DOHH2 (cell line): ENCODE results near the gene GOLGA8N.
"Not testable (repeated sequence)": the region's sequence is repeated elsewhere in the genome, so short reads cannot be mapped to it uniquely, and the experiment has no call there.

Experiments used
- H3F3A ChIP-seq: fragments of 200-600 bp; sonication (generic), shearing (Covaris generic); 2 replicates; pipeline ENCODE4 v1.6.0; 2016; ENCODE audit warnings: antibody characterized with exemption, mild to moderate bottlenecking; ENCODE audit not compliant: control insufficient read depth, insufficient read depth
- H3K27ac ChIP-seq: fragments of 200-600 bp; sonication (generic); 2 replicates; pipeline ENCODE4 v1.5.1; 2014; ENCODE audit warnings: low read depth, mild to moderate bottlenecking, low read length, moderate library complexity
- H3K27me3 ChIP-seq: fragments of 200-600 bp; sonication (generic); 2 replicates; pipeline ENCODE4 v1.6.1; 2014; ENCODE audit warnings: mild to moderate bottlenecking, low read length, mixed read lengths; ENCODE audit not compliant: control insufficient read depth
- H3K36me3 ChIP-seq: fragments of 200-600 bp; sonication (generic); 2 replicates; pipeline ENCODE4 v1.6.1; 2014; ENCODE audit warnings: mild to moderate bottlenecking, low read length, moderate library complexity, mixed read lengths; ENCODE audit not compliant: control insufficient read depth
- H3K4me1 ChIP-seq: fragments of 200-600 bp; sonication (generic); 2 replicates; pipeline ENCODE4 v1.6.1; 2014; ENCODE audit warnings: mild to moderate bottlenecking, low read length, mixed read lengths; ENCODE audit not compliant: control insufficient read depth
- H3K4me2 ChIP-seq: fragments of 200-600 bp; sonication (generic); 2 replicates; pipeline ENCODE4 v1.6.0; 2014; ENCODE audit warnings: mild to moderate bottlenecking, low read length, moderate library complexity
- H3K4me3 ChIP-seq: fragments of 200-600 bp; sonication (generic); 2 replicates; pipeline ENCODE4 v1.5.1; 2014; ENCODE audit warnings: mild to moderate bottlenecking, low read length, mixed read lengths
- H3K79me2 ChIP-seq: fragments of 200-600 bp; sonication (generic); 2 replicates; pipeline ENCODE4 v1.6.1; 2014; ENCODE audit warnings: mild to moderate bottlenecking, low read length, mixed read lengths; ENCODE audit not compliant: control insufficient read depth
- H3K9me2 ChIP-seq: fragments of 200-600 bp; sonication (generic); replicated peaks from 2 replicates; pipeline ENCODE4 v1.6.1; 2014; ENCODE audit warnings: mild to moderate bottlenecking, low read length, mixed read lengths; ENCODE audit not compliant: control insufficient read depth
- H3K9me3 ChIP-seq: fragments of 200-600 bp; sonication (generic); 2 replicates; pipeline ENCODE4 v1.6.1; 2014; ENCODE audit warnings: antibody characterized with exemption, low read length, mixed read lengths; ENCODE audit not compliant: control insufficient read depth, insufficient read depth
- H4K20me1 ChIP-seq: fragments of 200-600 bp; sonication (generic); 2 replicates; pipeline ENCODE4 v1.6.0; 2014; ENCODE audit warnings: low read depth, mild to moderate bottlenecking, antibody characterized with exemption, low read length, moderate library complexity; ENCODE audit not compliant: control insufficient read depth, insufficient read depth

GOLGA8N gene

GRCh38 chr15:32593151-32593550 is at the start of gene GOLGA8N:
GOLGA8N (plus strand) TSS chr15:32593456.
- H3K36me3 ChIP-seq, H4K20me1 ChIP-seq, H3K9me3 ChIP-seq, H3F3A ChIP-seq, H3K79me2 ChIP-seq, H3K4me1 ChIP-seq, H3K4me3 ChIP-seq, H3K4me2 ChIP-seq, H3K27me3 ChIP-seq, H3K27ac ChIP-seq, H3K9me2 ChIP-seq: not testable (repeated sequence)

- not testable (repeated sequence) for H4K20me1 ChIP-seq, H3F3A ChIP-seq, H3K9me2 ChIP-seq, H3K79me2 ChIP-seq, H3K27me3 ChIP-seq, H3K4me1 ChIP-seq, H3K9me3 ChIP-seq, H3K27ac ChIP-seq, H3K4me2 ChIP-seq, H3K36me3 ChIP-seq, H3K4me3 ChIP-seq
Measured at GRCh38 chr15:32543456-32543855, 49.8 kb upstream of the GOLGA8N start.

GRCh38 chr15:32545129-32545528 is 48.1 kb upstream of the GOLGA8N start:
- H3K79me2 ChIP-seq, H3K9me2 ChIP-seq, H3K9me3 ChIP-seq, H3K4me3 ChIP-seq, H3F3A ChIP-seq, H3K36me3 ChIP-seq, H3K27ac ChIP-seq, H4K20me1 ChIP-seq, H3K4me2 ChIP-seq, H3K4me1 ChIP-seq, H3K27me3 ChIP-seq: not testable (repeated sequence)

- H3K9me2 ChIP-seq, H3K4me2 ChIP-seq, H3K79me2 ChIP-seq, H3K4me3 ChIP-seq, H3K4me1 ChIP-seq, H3K9me3 ChIP-seq, H3K27me3 ChIP-seq, H3K36me3 ChIP-seq, H4K20me1 ChIP-seq, H3K27ac ChIP-seq, H3F3A ChIP-seq: not testable (repeated sequence)
Measured at GRCh38 chr15:32554587-32554986, 38.7 kb upstream of the GOLGA8N start.

- H4K20me1 ChIP-seq, H3K27ac ChIP-seq, H3K9me3 ChIP-seq, H3K36me3 ChIP-seq, H3F3A ChIP-seq, H3K9me2 ChIP-seq, H3K4me2 ChIP-seq, H3K4me1 ChIP-seq, H3K27me3 ChIP-seq, H3K79me2 ChIP-seq, H3K4me3 ChIP-seq: not testable (repeated sequence)
Measured at GRCh38 chr15:32562198-32562597, 31.1 kb upstream of the GOLGA8N start.

- H4K20me1 ChIP-seq, H3K36me3 ChIP-seq, H3K4me1 ChIP-seq, H3K27ac ChIP-seq, H3K79me2 ChIP-seq, H3K9me3 ChIP-seq, H3K9me2 ChIP-seq, H3F3A ChIP-seq, H3K4me3 ChIP-seq, H3K27me3 ChIP-seq, H3K4me2 ChIP-seq: not testable (repeated sequence)
Measured at GRCh38 chr15:32568988-32569387, 24.3 kb upstream of the GOLGA8N start.

GRCh38 chr15:32578482-32578881 is 14.8 kb upstream of the GOLGA8N start:
- not testable (repeated sequence) for H3K79me2 ChIP-seq, H3K36me3 ChIP-seq, H3K9me3 ChIP-seq, H3K4me1 ChIP-seq, H3K9me2 ChIP-seq, H3K27ac ChIP-seq, H3K27me3 ChIP-seq, H3K4me3 ChIP-seq, H4K20me1 ChIP-seq, H3F3A ChIP-seq
- peak overlapping the region; percentile 39; the same call in 1 of the 2 replicates for H3K4me2 ChIP-seq

GRCh38 chr15:32585844-32586243 is 7.4 kb upstream of the GOLGA8N start:
- not testable (repeated sequence) for H3K27ac ChIP-seq, H3K4me2 ChIP-seq, H3K27me3 ChIP-seq, H3F3A ChIP-seq, H3K36me3 ChIP-seq, H4K20me1 ChIP-seq, H3K79me2 ChIP-seq, H3K4me1 ChIP-seq, H3K4me3 ChIP-seq, H3K9me2 ChIP-seq, H3K9me3 ChIP-seq

GRCh38 chr15:32609518-32609917 is 16.3 kb downstream of the GOLGA8N start:
- not testable (repeated sequence) for H3K4me2 ChIP-seq, H4K20me1 ChIP-seq, H3K36me3 ChIP-seq, H3F3A ChIP-seq, H3K9me2 ChIP-seq, H3K27me3 ChIP-seq, H3K4me1 ChIP-seq, H3K79me2 ChIP-seq, H3K27ac ChIP-seq, H3K9me3 ChIP-seq, H3K4me3 ChIP-seq
